ENCODE measurements around the gene PRR18.

The PRR18 gene

GRCh38 chr6:166334878-166335277 lies 26.7 kb upstream of the PRR18 start:
- DNase-seq (ENCODE audit: extremely low read depth in 1 of 2, low read depth in 1 of 2): no peak

GRCh38 chr6:166333172-166333995 lies 25.2 kb upstream of the PRR18 start:
- DNase-seq (ENCODE audit: extremely low read depth in 1 of 2, low read depth in 1 of 2): no peak

GRCh38 chr6:166331503-166332415 lies 23.6 kb upstream of the PRR18 start:
- DNase-seq (ENCODE audit: extremely low read depth in 1 of 2, low read depth in 1 of 2): no peak

- DNase-seq (ENCODE audit: extremely low read depth in 1 of 2, low read depth in 1 of 2): no peak
These were observed 22.4 kb upstream of the PRR18 start for GRCh38 chr6:166330612-166331011.

GRCh38 chr6:166325383-166326042 lies 17.3 kb upstream of the PRR18 start:
- no peak for DNase-seq (ENCODE audit: extremely low read depth in 1 of 2, low read depth in 1 of 2)

- no peak for DNase-seq (ENCODE audit: extremely low read depth in 1 of 2, low read depth in 1 of 2)
These were observed 15.2 kb upstream of the PRR18 start for GRCh38 chr6:166323395-166323794.

GRCh38 chr6:166318649-166319600 lies 10.7 kb upstream of the PRR18 start:
- DNase-seq (ENCODE audit: extremely low read depth in 1 of 2, low read depth in 1 of 2): no peak

GRCh38 chr6:166318227-166318626 lies 10.0 kb upstream of the PRR18 start:
- DNase-seq (ENCODE audit: extremely low read depth in 1 of 2, low read depth in 1 of 2): no peak

- no peak for DNase-seq (ENCODE audit: extremely low read depth in 1 of 2, low read depth in 1 of 2)
These were observed 9.3 kb upstream of the PRR18 start for GRCh38 chr6:166317261-166318212.

GRCh38 chr6:166315436-166315835 lies 7.2 kb upstream of the PRR18 start:
- no peak for DNase-seq (ENCODE audit: extremely low read depth in 1 of 2, low read depth in 1 of 2)

GRCh38 chr6:166314454-166314853 lies 6.3 kb upstream of the PRR18 start:
- no peak for DNase-seq (ENCODE audit: extremely low read depth in 1 of 2, low read depth in 1 of 2)

GRCh38 chr6:166313255-166314070 lies 5.3 kb upstream of the PRR18 start:
- peak in 1 of 2 donors; percentile 12 for DNase-seq (ENCODE audit: extremely low read depth in 1 of 2, low read depth in 1 of 2)

- no peak for DNase-seq (ENCODE audit: extremely low read depth in 1 of 2, low read depth in 1 of 2)
These were observed 4.6 kb upstream of the PRR18 start for GRCh38 chr6:166312832-166313231.

- no peak for DNase-seq (ENCODE audit: extremely low read depth in 1 of 2, low read depth in 1 of 2)
These were observed 2.4 kb upstream of the PRR18 start for GRCh38 chr6:166310634-166311033.

GRCh38 chr6:166309977-166310376 lies 1.8 kb upstream of the PRR18 start:
- DNase-seq (ENCODE audit: extremely low read depth in 1 of 2, low read depth in 1 of 2): no peak

- DNase-seq (ENCODE audit: extremely low read depth in 1 of 2, low read depth in 1 of 2): no peak
These were observed 787 bp upstream of the PRR18 start for GRCh38 chr6:166308769-166309589.

All from activated CD8-positive, alpha-beta memory T cell treated with anti-CD3 and anti-CD28 coated beads for 1 hour (primary cell).